Measurements from ENCODE around the gene ZNF568.

ZNF568 gene

GRCh38 chr19:36986131-36986530 is 70.0 kb downstream of the ZNF568 start:
- peaks cover 7% of the 10 kb centered on the region; the same call in 1 of the 2 replicates for H3K9me3 ChIP-seq (ENCODE audit: insufficient read depth, low read depth, low read length)
- H3K9me2 ChIP-seq (replicated peaks; ENCODE audit: low read depth, low read length), result no peaks in the 10 kb centered on the region
- no peak overlapping the region for H3K9ac ChIP-seq (ENCODE audit: low read depth, low read length, poor library complexity, severe bottlenecking)
- H3K4me2 ChIP-seq (ENCODE audit: low read depth, low read length, poor library complexity, severe bottlenecking), result no peak overlapping the region
- no peaks in the 10 kb centered on the region for H3K4me1 ChIP-seq (ENCODE audit: insufficient read depth, low read length, poor library complexity, severe bottlenecking)
- H3K36me3 ChIP-seq (ENCODE audit: insufficient read depth, low read length), result no peaks in the 10 kb centered on the region
- TF ChIP-seq EZH2phosphoT487 (IDR thresholded peaks at IDR 0.05; ENCODE audit: borderline replicate concordance), result no peak
- no peak for TF ChIP-seq CTCF (conservative IDR thresholded peaks at IDR 0.05; ENCODE audit: low read length)
- H4K20me1 ChIP-seq (ENCODE audit: insufficient read depth, low read length, poor library complexity, severe bottlenecking), result no peaks in the 10 kb centered on the region
- H3K4me3 ChIP-seq (ENCODE audit: low read length, poor library complexity, severe bottlenecking), result no peak overlapping the region
- no peak overlapping the region for H2AFZ ChIP-seq (ENCODE audit: low read length)
- no peaks in the 10 kb centered on the region for H3F3A ChIP-seq (ENCODE audit: low read depth)
- H3K79me2 ChIP-seq (ENCODE audit: insufficient read depth, low read length), result no peaks in the 10 kb centered on the region
- H3K27me3 ChIP-seq (ENCODE audit: insufficient read depth, low read length, poor library complexity, severe bottlenecking), result no peaks in the 10 kb centered on the region

DNA sequence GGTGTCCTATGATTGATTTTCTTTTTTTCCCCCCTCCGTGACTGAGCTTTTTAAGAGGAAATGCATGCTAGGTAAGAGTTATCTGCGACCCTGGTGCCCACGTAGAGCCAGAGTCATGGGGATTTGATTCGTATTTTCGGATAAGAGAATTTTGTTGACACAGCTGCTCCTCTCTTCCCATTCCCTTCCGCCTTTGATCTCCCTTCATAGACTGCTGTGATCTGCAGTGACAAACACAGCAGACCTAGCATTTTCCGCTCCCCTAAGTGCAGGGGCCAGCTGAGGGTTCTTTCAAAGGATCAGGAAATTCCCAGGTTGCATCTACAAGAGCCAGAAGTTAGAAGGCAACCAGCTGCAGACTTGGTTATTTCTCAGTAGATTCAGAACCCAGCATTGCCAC is 70.5 kb downstream of the ZNF568 start:
- Histone ChIP-seq H3K9me2 (replicated peaks; ENCODE audit: low read depth, low read length) (no peaks in the 10 kb centered on the region), H3K27me3 (ENCODE audit: insufficient read depth, low read length, poor library complexity, severe bottlenecking) (no peaks in the 10 kb centered on the region), H4K20me1 (ENCODE audit: insufficient read depth, low read length, poor library complexity, severe bottlenecking) (no peaks in the 10 kb centered on the region), H2AFZ (ENCODE audit: low read length) (no peak overlapping the region), H3K36me3 (ENCODE audit: insufficient read depth, low read length) (no peaks in the 10 kb centered on the region), H3K9ac (ENCODE audit: low read depth, low read length, poor library complexity, severe bottlenecking) (no peak overlapping the region), H3K79me2 (ENCODE audit: insufficient read depth, low read length) (no peaks in the 10 kb centered on the region), H3K4me3 (ENCODE audit: low read length, poor library complexity, severe bottlenecking) (no peak overlapping the region), H3K4me1 (ENCODE audit: insufficient read depth, low read length, poor library complexity, severe bottlenecking) (no peaks in the 10 kb centered on the region), H3F3A (ENCODE audit: low read depth) (no peaks in the 10 kb centered on the region), H3K9me3 (ENCODE audit: insufficient read depth, low read depth, low read length) (peaks cover 7% of the 10 kb centered on the region; the same call in 1 of the 2 replicates), H3K4me2 (ENCODE audit: low read depth, low read length, poor library complexity, severe bottlenecking) (no peak overlapping the region)
- TF ChIP-seq CTCF (conservative IDR thresholded peaks at IDR 0.05; ENCODE audit: low read length) (no peak), EZH2phosphoT487 (IDR thresholded peaks at IDR 0.05; ENCODE audit: borderline replicate concordance) (no peak)

- Histone ChIP-seq H3K4me1 (ENCODE audit: insufficient read depth, low read length, poor library complexity, severe bottlenecking) (no peaks in the 10 kb centered on the region), H2AFZ (ENCODE audit: low read length) (no peak overlapping the region), H3K9me2 (replicated peaks; ENCODE audit: low read depth, low read length) (no peaks in the 10 kb centered on the region), H3K4me3 (ENCODE audit: low read length, poor library complexity, severe bottlenecking) (no peak overlapping the region), H3K27me3 (ENCODE audit: insufficient read depth, low read length, poor library complexity, severe bottlenecking) (no peaks in the 10 kb centered on the region), H3K9me3 (ENCODE audit: insufficient read depth, low read depth, low read length) (peaks cover 7% of the 10 kb centered on the region; the same call in 1 of the 2 replicates), H3F3A (ENCODE audit: low read depth) (no peaks in the 10 kb centered on the region), H4K20me1 (ENCODE audit: insufficient read depth, low read length, poor library complexity, severe bottlenecking) (no peaks in the 10 kb centered on the region), H3K36me3 (ENCODE audit: insufficient read depth, low read length) (no peaks in the 10 kb centered on the region), H3K9ac (ENCODE audit: low read depth, low read length, poor library complexity, severe bottlenecking) (no peak overlapping the region), H3K79me2 (ENCODE audit: insufficient read depth, low read length) (no peaks in the 10 kb centered on the region), H3K4me2 (ENCODE audit: low read depth, low read length, poor library complexity, severe bottlenecking) (no peak overlapping the region)
- TF ChIP-seq EZH2phosphoT487 (IDR thresholded peaks at IDR 0.05; ENCODE audit: borderline replicate concordance), result no peak
- TF ChIP-seq CTCF (conservative IDR thresholded peaks at IDR 0.05; ENCODE audit: low read length), result no peak
Observed at GRCh38 chr19:36987091-36987490, 71.0 kb downstream of the ZNF568 start.
